GM21381 (cell line): ENCODE results near the gene NPBWR2.
"Not testable (repeated sequence)": the region's sequence is repeated elsewhere in the genome, so short reads cannot be mapped to it uniquely, and the experiment has no call there.

ENCODE experiments used
- ATAC-seq: cut with Tn5 transposase; IDR thresholded peaks from one replicate; pipeline ENCODE4 v1.9.1; 2021; ENCODE audit warnings: mild to moderate bottlenecking, moderate library complexity; ENCODE audit not compliant: unreplicated experiment

The NPBWR2 gene

DNA sequence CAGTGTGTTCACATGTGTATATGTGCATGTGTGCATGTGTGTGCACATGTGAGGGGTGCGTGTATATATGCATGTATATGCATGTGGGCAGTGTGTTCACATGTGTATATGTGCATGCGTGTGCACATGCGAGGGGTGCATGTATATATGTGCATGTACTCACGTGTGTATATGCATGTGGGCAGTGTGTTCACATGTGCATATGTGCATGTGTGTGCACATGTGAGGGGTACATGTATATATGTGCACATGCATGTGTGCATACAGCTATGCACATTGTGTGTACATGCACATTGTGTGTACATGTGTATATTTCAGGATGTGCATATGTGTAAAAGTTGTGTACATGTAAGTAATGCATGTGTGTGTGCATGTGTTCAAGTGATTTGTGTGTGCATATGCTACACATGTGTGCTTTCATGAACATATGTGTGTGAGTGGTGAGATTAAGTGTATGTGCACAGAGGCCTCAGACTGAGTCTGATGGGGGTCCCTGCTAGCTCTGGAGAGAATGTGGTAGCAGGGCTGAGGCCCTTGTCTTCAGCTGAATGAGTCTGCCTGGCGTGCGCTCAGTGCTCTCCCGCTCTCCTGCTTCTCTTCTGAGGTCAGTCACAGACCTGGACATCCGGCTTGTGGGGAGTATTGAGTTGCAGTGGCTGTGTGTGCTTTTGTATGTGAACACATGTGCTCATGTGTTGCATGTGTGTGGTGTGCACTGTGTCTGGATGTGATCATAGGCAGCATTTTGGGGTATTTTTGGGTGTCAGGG is 37.0 kb upstream of the NPBWR2 start:
- no peak for ATAC-seq

GRCh38 chr20:64143018-64143801 is 35.8 kb upstream of the NPBWR2 start:
- ATAC-seq: no peak

GRCh38 chr20:64142590-64142989 is 35.2 kb upstream of the NPBWR2 start:
- no peak for ATAC-seq

DNA sequence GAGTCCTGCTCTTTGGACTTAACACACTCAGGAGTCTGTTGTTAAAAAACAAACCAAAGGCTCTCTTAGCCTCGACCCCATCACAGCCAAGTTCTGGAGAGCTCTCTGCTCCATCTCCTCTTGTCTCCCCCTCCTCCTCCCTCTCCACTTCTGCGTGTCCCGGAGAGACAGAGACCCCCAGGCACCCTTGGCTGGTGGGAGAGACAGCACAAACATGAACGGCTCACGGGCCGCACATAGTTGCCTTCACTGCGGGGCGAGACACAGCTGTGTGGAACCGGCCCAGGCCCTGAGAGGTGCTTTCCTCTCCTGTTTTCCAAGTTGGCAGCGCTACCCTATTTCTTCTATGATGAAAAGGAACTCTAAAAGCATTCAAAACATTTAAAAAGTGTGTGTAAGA is 33.6 kb upstream of the NPBWR2 start:
- no peak for ATAC-seq

DNA sequence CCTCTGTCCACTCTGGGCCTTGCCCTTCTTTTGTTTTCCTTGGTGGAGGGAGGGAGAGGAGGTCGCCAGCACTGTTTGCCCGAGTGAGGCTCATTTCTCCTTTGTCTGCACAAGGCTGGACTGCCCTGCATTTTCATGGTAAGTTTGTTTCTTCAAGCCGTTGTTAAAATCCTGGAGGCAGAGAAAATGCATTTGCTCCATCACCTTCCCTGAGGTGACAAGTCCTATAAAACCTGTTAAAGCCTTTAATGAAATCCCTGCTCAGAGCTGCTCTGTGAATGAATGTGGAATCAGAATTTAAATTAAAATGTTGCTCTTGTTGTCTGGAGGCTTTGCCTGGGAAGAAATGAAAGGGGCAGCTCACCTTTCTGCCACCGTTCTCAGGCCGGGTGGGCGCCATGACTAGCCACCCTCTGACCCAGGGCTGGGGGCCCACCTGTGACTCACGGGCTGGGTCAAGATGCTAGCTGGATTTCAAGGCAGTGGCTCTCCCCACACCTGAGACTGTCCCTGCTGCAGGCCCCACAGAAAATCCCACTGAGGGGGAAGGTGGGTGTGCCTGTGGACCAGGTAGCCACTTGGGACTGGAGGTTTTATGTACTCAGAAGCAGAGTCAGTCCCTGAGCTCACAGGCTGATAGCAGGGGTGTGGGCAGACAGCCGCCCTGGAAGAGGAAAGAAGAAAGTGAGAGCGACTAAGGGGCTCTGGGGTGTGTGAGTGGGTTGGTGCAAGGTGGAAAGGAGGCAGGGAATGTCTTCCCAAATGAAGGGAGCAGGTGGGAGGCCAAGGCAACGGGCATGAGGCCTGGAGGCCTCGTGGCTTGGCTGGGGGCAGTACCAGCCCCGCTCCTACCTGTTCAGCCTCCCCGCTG is 32.9 kb upstream of the NPBWR2 start:
- no peak for ATAC-seq

GRCh38 chr20:64139199-64140060 is 32.1 kb upstream of the NPBWR2 start:
- no peak for ATAC-seq

- ATAC-seq: no peak
Measured at GRCh38 chr20:64138276-64138815, 31.0 kb upstream of the NPBWR2 start.

GRCh38 chr20:64137598-64138031 is 30.2 kb upstream of the NPBWR2 start:
- ATAC-seq: no peak

- no peak for ATAC-seq
Measured at GRCh38 chr20:64136004-64136710, 28.8 kb upstream of the NPBWR2 start.

- not testable (repeated sequence) for ATAC-seq
Measured at GRCh38 chr20:64134744-64135143, 27.4 kb upstream of the NPBWR2 start.

GRCh38 chr20:64133951-64134407 is 26.6 kb upstream of the NPBWR2 start:
- ATAC-seq: no peak

GRCh38 chr20:64131406-64131805 is 24.0 kb upstream of the NPBWR2 start:
- ATAC-seq: no peak

DNA sequence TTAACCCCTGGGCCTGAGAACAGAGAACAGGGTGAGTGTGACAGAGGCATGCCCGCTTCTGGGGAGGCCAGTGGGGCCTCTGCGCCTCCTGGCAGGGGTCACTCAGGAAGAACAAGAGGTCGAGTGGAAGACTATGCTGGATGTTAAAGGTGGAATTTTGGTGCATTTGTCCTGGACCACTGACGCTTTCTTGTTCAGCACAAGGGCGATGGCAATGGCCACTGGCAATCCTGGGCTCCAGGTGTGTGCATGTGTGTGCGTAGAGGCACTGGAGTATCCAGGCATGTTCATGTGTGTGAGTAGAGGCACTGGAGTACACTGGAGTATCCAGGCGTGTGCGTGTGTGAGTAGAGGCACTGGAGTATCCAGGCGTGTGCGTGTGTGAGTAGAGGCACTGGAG is 23.5 kb upstream of the NPBWR2 start:
- ATAC-seq: no peak

GRCh38 chr20:64130271-64130670 is 22.9 kb upstream of the NPBWR2 start:
- no peak for ATAC-seq

GRCh38 chr20:64129146-64129782 is 21.9 kb upstream of the NPBWR2 start:
- ATAC-seq: no peak

DNA sequence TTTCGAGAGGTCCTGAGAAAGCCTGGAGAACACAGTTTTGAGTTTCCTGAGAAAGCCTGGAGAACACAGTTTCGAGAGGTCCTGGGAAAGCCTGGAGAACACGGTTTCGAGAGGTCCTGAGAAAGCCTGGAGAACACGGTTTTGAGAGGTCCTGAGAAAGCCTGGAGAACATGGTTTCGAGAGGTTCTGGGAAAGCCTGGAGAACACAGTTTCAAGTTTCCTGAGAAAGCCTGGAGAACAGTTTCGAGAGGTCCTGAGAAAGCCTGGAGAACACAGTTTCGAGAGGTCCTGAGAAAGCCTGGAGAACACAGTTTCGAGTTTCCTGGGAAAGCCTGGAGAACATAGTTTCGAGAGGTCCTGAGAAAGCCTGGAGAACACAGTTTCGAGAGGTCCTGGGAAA is 16.2 kb upstream of the NPBWR2 start:
- ATAC-seq: not testable (repeated sequence)

GRCh38 chr20:64122927-64123326 is 15.6 kb upstream of the NPBWR2 start:
- ATAC-seq: not testable (repeated sequence)

GRCh38 chr20:64121586-64121985 is 14.2 kb upstream of the NPBWR2 start:
- ATAC-seq: no peak
